GM18861 (cell line): ENCODE results near the gene TRIP10.

ENCODE experiments used
- ATAC-seq: cut with Tn5 transposase; IDR thresholded peaks from one replicate; pipeline ENCODE4 v1.9.1; 2021; ENCODE audit not compliant: unreplicated experiment

TRIP10 gene

GRCh38 chr19:6711078-6711361 is 28.5 kb upstream of the TRIP10 start:
- no peak for ATAC-seq

GRCh38 chr19:6711605-6712004 is 27.9 kb upstream of the TRIP10 start:
- ATAC-seq = no peak

- no peak for ATAC-seq
Observed at GRCh38 chr19:6712231-6712630, 27.2 kb upstream of the TRIP10 start.

- no peak for ATAC-seq
Observed at GRCh38 chr19:6712692-6713670, 26.5 kb upstream of the TRIP10 start.

GRCh38 chr19:6713773-6714692 is 25.4 kb upstream of the TRIP10 start:
- ATAC-seq = no peak

GRCh38 chr19:6714749-6715555 is 24.5 kb upstream of the TRIP10 start:
- no peak for ATAC-seq

GRCh38 chr19:6716610-6716970 is 22.9 kb upstream of the TRIP10 start:
- ATAC-seq = no peak

- ATAC-seq = no peak
Observed at GRCh38 chr19:6717036-6717435, 22.4 kb upstream of the TRIP10 start.

- ATAC-seq = no peak
Observed at GRCh38 chr19:6717441-6717971, 22.0 kb upstream of the TRIP10 start.

- no peak for ATAC-seq
Observed at GRCh38 chr19:6718111-6718740, 21.3 kb upstream of the TRIP10 start.

- ATAC-seq = no peak
Observed at GRCh38 chr19:6718741-6719539, 20.5 kb upstream of the TRIP10 start.

- no peak for ATAC-seq
Observed at GRCh38 chr19:6719540-6719861, 20.0 kb upstream of the TRIP10 start.

GRCh38 chr19:6719992-6720368 is 19.5 kb upstream of the TRIP10 start:
- ATAC-seq = no peak

- no peak for ATAC-seq
Observed at GRCh38 chr19:6720369-6721137, 18.9 kb upstream of the TRIP10 start, which contains the start of gene C3. Gene C3 (minus strand): TSS chr19:6720650. CDS start chr19:6720589, 61 bp downstream.

GRCh38 chr19:6721138-6721474 is 18.4 kb upstream of the TRIP10 start:
- no peak for ATAC-seq

- no peak for ATAC-seq
Observed at GRCh38 chr19:6721773-6722172, 17.7 kb upstream of the TRIP10 start.

- no peak for ATAC-seq
Observed at GRCh38 chr19:6723108-6723618, 16.3 kb upstream of the TRIP10 start.

- ATAC-seq = no peak
Observed at GRCh38 chr19:6723738-6724137, 15.7 kb upstream of the TRIP10 start.
